HCT116 (cell line): Measurements from ENCODE around the gene AP1B1. TPM values are rescaled to one million over a fixed set of nuclear protein-coding genes. Genes with fewer than 3 reads are reported as not detected.

Experiments
- ATAC-seq: fragments of 200-7000 bp; cut with Tn5 transposase; 2 replicates; pipeline ENCODE4 v1.9.1; 2020; ENCODE audit warnings: mild to moderate bottlenecking, moderate library complexity
- BruUV-seq: library from RNA; stranded (reverse); fragments of 400-500 nt; replicated peaks from 2 replicates; lab custom pipeline; 2021; lab: Mats Ljungman, UMichigan
- CTCF ChIA-PET: fragments of 300-600 bp; sonication (Branson Sonifier 250); formaldehyde crosslinking; loops from one replicate; lab custom pipeline; 2021; ENCODE audit warnings: antibody characterized with exemption; lab: Charles Lee
- POLR2A ChIA-PET: fragments of 300-600, 350-600 bp; sonication (Branson Sonifier 250); formaldehyde crosslinking; loops from one replicate; lab custom pipeline; 2021; ENCODE audit warnings: antibody characterized with exemption; lab: Charles Lee
- RAD21 ChIA-PET, 2 experiments: fragments of 300-600 bp; sonication (Branson Sonifier 250); formaldehyde crosslinking; loops; one replicate each; lab custom pipeline; 2023; ENCODE audit warnings: low total read pairs in 2 of 2; ENCODE audit not compliant: uncharacterized antibody in 2 of 2, unreplicated experiment in 2 of 2, low non-redundant PET in 1 of 2; lab: Charles Lee
- DNase-seq: peaks from one replicate; pipeline ENCODE4 v3.0.0-alpha.2; 2010; ENCODE audit warnings: low read depth, low spot score
- H2AFZ ChIP-seq: fragments of 200-600 bp; shearing (Covaris generic), sonication (generic); 2 replicates; pipeline ENCODE4 v1.6.1; 2017; ENCODE audit warnings: low read depth, mixed run types, mixed read lengths, antibody characterized with exemption, low read length; ENCODE audit not compliant: poor library complexity, severe bottlenecking
- H3K27ac ChIP-seq: 2 replicates; pipeline ENCODE4 v1.5.1; 2012; ENCODE audit warnings: low read depth, low read length
- H3K27me3 ChIP-seq: fragments of 200-600 bp; sonication (generic); 2 replicates; pipeline ENCODE4 v1.6.1; 2016; ENCODE audit warnings: mixed run types, low read length, mixed read lengths; ENCODE audit not compliant: insufficient read depth
- H3K36me3 ChIP-seq, 2 experiments: fragments of 200-500 bp in 1 of 2; fragments of 200-600 bp in 1 of 2; sonication (Bioruptor generic) in 1 of 2; sonication (generic) in 1 of 2; 2 replicates each; pipeline versions ENCODE4 v1.5.1 to v1.6.1; 2014 to 2016; ENCODE audit warnings: low read length in 2 of 2, inconsistent platforms in 1 of 2, mixed read lengths in 1 of 2, mixed run types in 1 of 2; ENCODE audit not compliant: insufficient read depth in 2 of 2, control insufficient read depth in 1 of 2
- H3K4me1 ChIP-seq, 2 experiments: fragments of 200-600 bp in 1 of 2; sonication (generic) in 1 of 2; 2 replicates each; pipeline versions ENCODE4 v1.5.1 to v1.6.1; 2012 to 2017; ENCODE audit warnings: low read length in 2 of 2, inconsistent platforms in 1 of 2, mild to moderate bottlenecking in 1 of 2, mixed read lengths in 1 of 2, mixed run types in 1 of 2, moderate library complexity in 1 of 2; ENCODE audit not compliant: insufficient read depth in 2 of 2, control insufficient read depth in 1 of 2
- H3K4me2 ChIP-seq: fragments of 200-600 bp; sonication (generic); 2 replicates; pipeline ENCODE4 v1.6.1; 2017; ENCODE audit warnings: mixed run types, low read length, mixed read lengths
- H3K4me3 ChIP-seq, 2 experiments: fragments of 200-600 bp in 1 of 2; sonication (generic) in 1 of 2; replicated peaks in 1 of 2; 2 replicates each; pipeline ENCODE4 v1.5.1; 2011 to 2016; ENCODE audit warnings: low read length in 2 of 2, control low read depth in 1 of 2, low read depth in 1 of 2, mild to moderate bottlenecking in 1 of 2, mixed read lengths in 1 of 2, mixed run types in 1 of 2
- H3K79me2 ChIP-seq: fragments of 200-600 bp; sonication (generic); 2 replicates; pipeline ENCODE4 v1.6.1; 2017; ENCODE audit warnings: mild to moderate bottlenecking, mixed run types, low read length, moderate library complexity, mixed read lengths; ENCODE audit not compliant: insufficient read depth
- H3K9ac ChIP-seq: fragments of 200-600 bp; sonication (generic); 2 replicates; pipeline ENCODE4 v1.6.1; 2016; ENCODE audit warnings: low read length, mixed read lengths
- H3K9me2 ChIP-seq: fragments of 200-600 bp; sonication (generic), shearing (Covaris generic); 2 replicates; pipeline ENCODE4 v1.6.1; 2017; ENCODE audit warnings: mixed run types, mild to moderate bottlenecking, moderate library complexity; ENCODE audit not compliant: insufficient read depth
- H3K9me3 ChIP-seq, 2 experiments: fragments of 200-500 bp in 1 of 2; fragments of 200-600 bp in 1 of 2; sonication (Bioruptor generic) in 1 of 2; sonication (generic) in 1 of 2; 2 replicates each; pipeline ENCODE4 v1.6.1; 2014 to 2017; ENCODE audit warnings: low read length in 2 of 2, mixed read lengths in 2 of 2, inconsistent platforms in 1 of 2, low read depth in 1 of 2, mild to moderate bottlenecking in 1 of 2, mixed run types in 1 of 2, moderate library complexity in 1 of 2; ENCODE audit not compliant: control insufficient read depth in 1 of 2, insufficient read depth in 1 of 2
- H4K20me1 ChIP-seq: fragments of 200-600 bp; sonication (generic), shearing (Covaris generic); 2 replicates; pipeline ENCODE4 v1.6.1; 2017; ENCODE audit warnings: mixed run types, mild to moderate bottlenecking, moderate library complexity; ENCODE audit not compliant: insufficient read depth
- CEBPB ChIP-seq: IDR thresholded peaks from 2 replicates; pipeline ENCODE4 v1.6.1; 2012; ENCODE audit warnings: low read depth
- EGR1 ChIP-seq: IDR thresholded peaks from 2 replicates; pipeline ENCODE4 v1.6.1; 2012; ENCODE audit warnings: low read depth
- ELF1 ChIP-seq: IDR thresholded peaks from 2 replicates; pipeline ENCODE4 v1.6.1; 2012; ENCODE audit warnings: low read depth, borderline replicate concordance
- JUND ChIP-seq: IDR thresholded peaks from 2 replicates; pipeline ENCODE4 v1.6.1; 2012
- REST ChIP-seq: IDR thresholded peaks from 2 replicates; pipeline ENCODE4 v1.6.1; 2012; ENCODE audit warnings: low read depth
- SRF ChIP-seq: IDR thresholded peaks from 2 replicates; pipeline ENCODE4 v1.6.1; 2012; ENCODE audit warnings: low read depth
- YY1 ChIP-seq: IDR thresholded peaks from 2 replicates; pipeline ENCODE4 v1.6.1; 2011; ENCODE audit warnings: low read length, low read depth, moderate library complexity, mild to moderate bottlenecking; ENCODE audit not compliant: insufficient replicate concordance; ENCODE audit errors: extremely low read depth
- ZNF274 ChIP-seq: fragments of 200-500 bp; sonication (Bioruptor generic); IDR thresholded peaks from 2 replicates; pipeline ENCODE4 v1.6.1; 2014; ENCODE audit warnings: mild to moderate bottlenecking, low read depth, low read length, inconsistent platforms
- intact Hi-C: fragments of 100-400 bp; cut with micrococcal nuclease; formaldehyde crosslinking; loops from 2 replicates; pipeline ENCODE4 v1.10.0; 2022
- total RNA-seq: library from RNA; stranded (reverse); gene quantifications from one replicate; pipeline ENCODE4 v1.2.1, GENCODE V29; 2021; ENCODE audit not compliant: unreplicated experiment

The AP1B1 gene
- total RNA-seq, 1 experiment from 2014 or later: 60.4 TPM

GRCh38 chr22:29388759-29389090 lies 355 bp upstream of the AP1B1 start:
- Histone ChIP-seq H3K9ac (peak overlapping the region; percentile 81), H3K27ac (peak overlapping the region; percentile 50; the same call in 1 of the 2 replicates), H3K27me3 (no peaks in the 10 kb centered on the region), H3K36me3 (peaks cover 0 to 6% of the 10 kb centered on the region in 2 experiments; a peak in 3 of 4 replicates), H2AFZ (peak overlapping the region; percentile 77), H3K4me3 (peak overlapping the region; percentile 90 to 95), H4K20me1 (no peaks in the 10 kb centered on the region), H3K9me3 (no peaks in the 10 kb centered on the region), H3K4me2 (peak overlapping the region; percentile 90), H3K4me1 (peaks cover 11 to 31% of the 10 kb centered on the region in 2 experiments), H3K9me2 (no peaks in the 10 kb centered on the region), H3K79me2 (peaks cover 42% of the 10 kb centered on the region)
- ATAC-seq: peak; percentile 32
- ChIA-PET CTCF (no interaction called here), POLR2A (no interaction called here), RAD21 (no interaction called here)
- TF ChIP-seq EGR1: no peak
- no peak for TF ChIP-seq ZNF274
- TF ChIP-seq SRF: no peak
- no peak for TF ChIP-seq CEBPB
- intact Hi-C loops: no loop called here
- BruUV-seq: no TSS peak
- no peak for DNase-seq

- POLR2A ChIA-PET: no interaction called here
- intact Hi-C loops: no loop called here
- DNase-seq (no peak), ATAC-seq (no peak)
- H3K9me3 ChIP-seq: no peaks in the 10 kb centered on the region
- H3K27me3 ChIP-seq: no peaks in the 10 kb centered on the region
- no TSS peak for BruUV-seq
- no peaks in the 10 kb centered on the region for H3K9me2 ChIP-seq
- no peak overlapping the region for H3K4me3 ChIP-seq
- no peak overlapping the region for H2AFZ ChIP-seq
- H3K79me2 ChIP-seq: peaks cover 50% of the 10 kb centered on the region
- RAD21 ChIA-PET: no interaction called here
- no peaks in the 10 kb centered on the region for H4K20me1 ChIP-seq
- H3K4me1 ChIP-seq: peaks cover 3 to 18% of the 10 kb centered on the region in 2 experiments; a peak in 3 of 4 replicates
- H3K9ac ChIP-seq: no peak overlapping the region
- peaks cover 0 to 8% of the 10 kb centered on the region in 2 experiments; a peak in 3 of 4 replicates for H3K36me3 ChIP-seq
- H3K27ac ChIP-seq: no peak overlapping the region
- TF ChIP-seq YY1 (no peak), REST (no peak), JUND (no peak), ELF1 (no peak)
- peak overlapping the region; percentile 90; the same call in 1 of the 2 replicates for H3K4me2 ChIP-seq
- CTCF ChIA-PET: no interaction called here
These were observed 1.7 kb downstream of the AP1B1 start for GRCh38 chr22:29386708-29387107.
